HuH-7.5 (cell line): Measurements from ENCODE around the gene AZIN2.
"Not testable (repeated sequence)": the region's sequence is repeated elsewhere in the genome, so short reads cannot be mapped to it uniquely, and the experiment has no call there.

ENCODE experiments used
- DNase-seq: peaks from one replicate; pipeline ENCODE4 v3.0.0; 2011; ENCODE audit warnings: low spot score

AZIN2 gene

GRCh38 chr1:33080885-33081553, at the start of gene AZIN2:
Gene AZIN2, plus strand, starts transcription at chr1:33081153. Its CDS starts 1,097 bp downstream, at chr1:33082250.
- DNase-seq: peak; percentile 82

DNA sequence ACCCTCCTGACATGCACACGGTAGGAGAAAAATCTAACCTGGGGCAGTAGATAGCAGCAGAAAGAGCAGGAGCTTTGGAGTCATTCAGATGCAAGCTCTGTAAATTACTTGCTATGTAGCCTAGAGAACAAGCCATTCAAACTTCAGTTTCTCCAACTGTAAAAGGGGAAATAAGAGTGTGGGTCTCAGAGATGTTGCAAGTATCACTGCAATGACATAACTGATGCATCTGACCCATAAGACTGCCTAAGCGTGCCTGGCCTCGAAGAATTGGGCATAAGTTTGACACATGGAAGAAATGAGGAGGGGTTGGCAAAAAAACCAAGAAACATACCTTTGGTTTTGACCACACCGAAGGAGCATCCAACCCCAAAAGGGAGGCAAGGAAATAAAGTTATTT, 49.4 kb upstream of the AZIN2 start:
- DNase-seq: no peak

DNA sequence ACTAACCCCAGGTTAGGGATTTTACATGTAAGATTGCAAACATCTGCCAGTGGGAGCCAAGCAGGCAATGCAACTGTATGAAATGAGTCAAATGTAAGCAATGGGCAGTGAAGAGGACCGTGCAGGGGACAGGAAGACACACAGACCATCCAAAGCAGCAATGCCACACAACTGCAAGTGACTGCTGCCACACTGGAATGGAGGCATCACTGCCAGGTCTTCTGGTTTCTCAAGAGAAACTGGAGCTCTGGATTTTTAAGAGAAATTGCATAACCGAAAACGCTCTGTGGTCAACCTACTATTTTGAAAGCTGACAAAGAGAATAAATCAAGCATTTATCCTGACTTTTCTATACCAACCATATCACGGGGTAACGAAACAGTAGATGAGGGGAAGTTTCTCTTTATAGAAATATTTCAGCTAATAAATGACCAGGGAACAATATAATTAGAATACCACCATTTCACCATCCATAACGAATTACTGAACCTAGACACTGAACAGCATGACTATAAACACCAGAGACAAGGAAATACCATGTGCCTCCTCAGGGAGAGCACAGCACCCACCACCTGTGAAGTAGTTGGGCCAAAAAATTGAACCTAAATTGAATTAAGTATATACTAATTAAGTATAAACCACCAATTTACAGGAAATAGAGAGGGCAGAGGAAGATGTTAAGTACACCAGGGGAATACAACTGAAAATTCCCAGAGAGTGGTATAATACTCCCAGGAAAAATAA, 48.7 kb upstream of the AZIN2 start:
- DNase-seq: no peak

- no peak for DNase-seq
These were observed 44.9 kb upstream of the AZIN2 start for GRCh38 chr1:33036051-33036525.

DNA sequence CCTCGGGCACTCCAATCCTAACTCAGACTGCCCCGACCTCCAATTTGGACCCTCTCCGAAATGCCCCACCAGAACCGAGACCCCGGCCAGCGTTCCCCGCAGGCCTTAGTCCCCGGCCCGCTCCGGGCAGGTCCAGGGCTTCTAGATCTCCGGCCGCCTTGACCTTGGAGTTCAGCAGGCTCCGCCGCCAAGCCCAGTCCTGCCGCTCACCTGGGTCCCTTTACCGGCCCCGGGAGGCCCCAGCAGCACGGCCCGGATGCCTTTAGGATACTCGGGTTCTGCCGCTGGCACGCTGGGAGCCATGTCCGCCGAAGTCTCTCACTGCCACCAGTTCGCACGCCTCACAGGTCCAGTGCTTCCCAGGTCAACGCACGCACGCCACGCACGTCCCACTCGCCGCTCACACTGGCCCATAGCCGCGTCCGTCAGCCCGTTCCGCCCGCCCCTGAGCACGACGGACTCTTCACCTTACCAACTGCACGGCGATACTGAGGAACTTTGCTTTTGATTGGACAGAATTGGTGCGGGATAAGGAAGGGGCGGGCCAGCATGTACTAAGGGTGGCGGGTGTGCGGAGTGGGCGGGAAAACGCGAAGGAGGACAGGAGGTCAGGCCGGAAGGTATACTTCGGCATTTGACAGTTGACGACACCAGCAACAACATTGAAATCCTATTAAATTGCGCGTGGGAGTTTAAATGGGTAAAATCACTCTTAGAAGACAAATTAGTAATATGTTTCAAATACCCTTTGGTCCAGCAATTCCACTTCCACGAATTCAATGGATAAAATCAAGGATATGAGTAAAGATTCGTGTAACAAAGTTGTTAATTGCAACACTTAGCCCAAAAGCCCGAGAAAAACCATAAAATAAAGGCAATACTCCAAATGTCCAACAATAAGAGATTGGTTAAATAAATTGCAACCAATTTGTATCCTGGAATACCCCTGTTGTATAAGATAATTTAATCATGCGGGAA, 44.1 kb upstream of the AZIN2 start, which contains the start of gene AK2:
Gene AK2 (minus strand): TSS at position 358 of the 978 bp plus-strand sequence. CDS start 55 bp downstream, at position 303.
- peak; percentile 95 for DNase-seq

- no peak for DNase-seq
These were observed 41.1 kb upstream of the AZIN2 start for GRCh38 chr1:33039840-33040239.

- no peak for DNase-seq
These were observed 39.9 kb upstream of the AZIN2 start for GRCh38 chr1:33041026-33041425.

DNA sequence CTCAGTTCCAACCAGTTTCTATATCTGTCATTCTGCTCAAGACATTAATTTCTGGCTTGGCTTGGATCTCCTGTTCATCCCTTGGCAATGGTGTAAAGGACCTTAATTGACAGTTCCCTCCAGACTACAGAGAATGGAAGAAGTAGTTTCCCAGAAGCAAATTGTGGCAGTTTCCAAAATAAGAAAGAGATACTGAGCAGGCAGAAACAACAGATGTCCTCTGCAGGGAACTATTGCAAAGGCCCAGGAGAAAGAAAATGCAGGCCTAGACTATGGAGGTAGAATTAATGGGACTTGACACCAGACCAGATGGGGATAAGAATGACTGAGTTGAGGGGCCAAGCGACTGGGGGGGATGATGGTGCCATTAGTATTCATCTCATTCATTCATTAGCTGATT, 38.1 kb upstream of the AZIN2 start:
- DNase-seq: no peak

DNA sequence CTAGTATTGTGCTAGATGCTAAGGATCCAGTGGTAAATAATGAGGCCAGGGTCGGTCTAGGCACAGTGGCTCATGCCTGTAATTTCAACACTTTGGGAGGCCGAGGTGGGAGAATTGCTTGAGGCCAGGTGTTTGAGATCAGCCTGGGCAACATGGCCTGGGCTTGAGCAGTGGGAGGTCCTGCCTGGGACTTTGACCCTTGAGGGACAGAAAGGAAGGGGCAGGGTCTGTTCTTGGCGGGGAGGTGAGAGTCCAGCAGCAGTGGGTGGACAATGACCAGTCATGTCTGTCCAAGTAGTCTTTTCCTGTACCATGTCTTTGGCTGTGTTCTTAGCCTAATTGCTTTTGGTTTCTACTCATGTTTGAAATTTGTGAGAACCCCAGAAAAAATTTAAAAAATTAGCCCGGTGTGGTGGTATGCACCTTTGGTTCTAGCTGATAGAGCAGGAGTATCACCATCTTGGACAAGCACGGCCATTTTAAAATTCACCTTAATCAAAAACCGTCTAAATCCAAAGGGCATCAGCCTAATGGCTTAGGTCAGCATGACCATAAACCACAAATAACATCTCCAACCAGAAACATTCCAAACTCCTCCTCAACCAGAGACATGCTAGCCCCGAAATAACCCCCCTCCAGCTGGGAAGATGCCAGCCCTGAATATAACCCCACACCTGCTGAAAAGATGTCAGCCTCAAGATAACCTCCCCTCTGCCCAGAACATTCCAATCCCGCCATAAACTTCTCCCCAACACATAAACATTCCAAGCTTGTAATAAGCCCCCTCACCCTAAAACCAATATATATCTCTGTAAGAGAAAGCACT, 37.5 kb upstream of the AZIN2 start:
- DNase-seq: no peak

- DNase-seq: no peak
These were observed 35.7 kb upstream of the AZIN2 start for GRCh38 chr1:33045246-33045645.

DNA sequence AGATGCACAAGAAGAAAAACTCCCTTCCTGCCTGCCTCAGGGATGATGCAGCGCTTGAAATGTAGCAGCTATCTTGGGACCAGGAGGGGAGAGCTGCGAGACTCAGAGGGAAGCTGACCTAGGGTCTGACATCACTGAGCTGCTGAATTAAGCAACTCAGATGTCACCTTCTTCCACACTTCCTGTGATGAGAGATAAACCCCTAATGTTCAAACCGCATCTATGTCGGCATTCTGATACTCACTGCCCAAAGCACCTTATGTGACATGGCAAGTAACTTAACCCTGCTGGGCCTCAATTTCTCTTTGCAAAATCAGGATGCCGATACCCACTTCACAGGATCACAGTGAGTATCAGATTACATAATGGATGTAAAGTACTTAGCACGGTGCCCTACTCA, 35.1 kb upstream of the AZIN2 start:
- no peak for DNase-seq

- not testable (repeated sequence) for DNase-seq
These were observed 34.7 kb upstream of the AZIN2 start for GRCh38 chr1:33046234-33046633.

- DNase-seq: no peak
These were observed 33.7 kb upstream of the AZIN2 start for GRCh38 chr1:33047290-33047689.

DNA sequence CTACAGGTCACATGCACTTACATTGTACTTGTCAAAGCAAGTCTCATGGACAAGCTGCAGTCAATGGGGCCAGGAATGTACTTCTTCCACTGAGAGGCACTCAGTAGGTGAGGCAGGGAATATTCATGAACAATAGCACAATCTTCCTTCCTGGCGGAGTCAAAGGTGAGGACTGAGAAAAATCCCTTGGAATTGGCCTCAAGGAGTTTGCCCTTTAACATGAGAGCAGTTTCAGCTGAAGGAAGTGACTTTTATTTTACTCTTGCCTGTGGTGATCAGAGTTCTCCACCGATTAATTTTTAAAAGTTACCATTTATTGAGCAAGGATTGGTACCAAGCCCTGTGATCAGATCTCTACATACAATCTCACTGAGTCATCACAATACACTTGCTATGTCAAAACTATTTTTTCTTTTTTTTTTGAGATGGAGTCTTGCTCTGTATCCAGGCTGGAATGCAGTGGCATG, 33.1 kb upstream of the AZIN2 start:
- no peak for DNase-seq

DNA sequence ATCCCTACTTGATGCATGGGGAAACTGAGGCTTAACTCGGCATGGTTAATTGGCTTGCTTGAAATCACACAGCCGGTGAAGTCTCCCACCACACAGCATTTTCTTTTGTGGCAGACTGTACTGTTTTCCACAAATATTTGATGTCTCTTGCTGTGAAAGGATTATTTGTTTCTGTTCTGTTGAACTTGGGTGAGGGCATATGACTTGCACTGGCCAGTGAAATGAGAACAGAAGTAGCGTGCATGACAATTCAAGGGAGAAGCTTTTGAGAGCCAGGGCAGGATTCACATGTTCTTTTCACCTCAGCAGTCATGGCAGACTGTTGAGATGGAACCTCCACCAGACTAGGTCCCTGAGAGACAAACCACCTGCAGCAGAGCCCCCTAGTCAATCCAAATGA, 32.5 kb upstream of the AZIN2 start:
- DNase-seq: no peak

- DNase-seq: no peak
These were observed 31.6 kb upstream of the AZIN2 start for GRCh38 chr1:33049371-33049770.

- DNase-seq: no peak
These were observed 30.5 kb upstream of the AZIN2 start for GRCh38 chr1:33050221-33051076.

- DNase-seq: peak; percentile 68
These were observed 25.5 kb upstream of the AZIN2 start for GRCh38 chr1:33055210-33056008.

GRCh38 chr1:33056426-33056825, 24.5 kb upstream of the AZIN2 start:
- DNase-seq: no peak
